COLO829 (cell line): ENCODE results near the gene AQP1.

Experiments
- DNase-seq: peaks from one replicate; pipeline ENCODE4 v3.0.0; 2012; ENCODE audit warnings: low spot score

AQP1 gene

GRCh38 chr7:30884881-30885280, 26.8 kb upstream of the AQP1 start:
- no peak for DNase-seq

- no peak for DNase-seq
Observed at GRCh38 chr7:30886608-30887011, 25.0 kb upstream of the AQP1 start.

GRCh38 chr7:30887464-30887872, 24.2 kb upstream of the AQP1 start:
- no peak for DNase-seq

- DNase-seq = no peak
Observed at GRCh38 chr7:30888747-30889146, 22.9 kb upstream of the AQP1 start.

- no peak for DNase-seq
Observed at GRCh38 chr7:30890226-30890625, 21.4 kb upstream of the AQP1 start.

GRCh38 chr7:30893357-30893756, 18.3 kb upstream of the AQP1 start:
- DNase-seq = no peak

GRCh38 chr7:30894009-30894408, 17.6 kb upstream of the AQP1 start:
- no peak for DNase-seq

- no peak for DNase-seq
Observed at GRCh38 chr7:30894866-30895605, 16.6 kb upstream of the AQP1 start.

GRCh38 chr7:30896036-30896435, 15.6 kb upstream of the AQP1 start:
- DNase-seq = no peak

GRCh38 chr7:30896783-30897637, 14.6 kb upstream of the AQP1 start:
- no peak for DNase-seq

GRCh38 chr7:30897770-30898169, 13.9 kb upstream of the AQP1 start:
- DNase-seq = no peak

GRCh38 chr7:30898411-30898810, 13.2 kb upstream of the AQP1 start:
- no peak for DNase-seq

GRCh38 chr7:30899066-30899465, 12.6 kb upstream of the AQP1 start:
- DNase-seq = no peak

GRCh38 chr7:30899630-30900029, 12.0 kb upstream of the AQP1 start:
- DNase-seq = no peak

GRCh38 chr7:30900053-30900452, 11.6 kb upstream of the AQP1 start:
- DNase-seq = no peak

- no peak for DNase-seq
Observed at GRCh38 chr7:30900803-30901362, 10.8 kb upstream of the AQP1 start.

GRCh38 chr7:30901856-30902255, 9.8 kb upstream of the AQP1 start:
- no peak for DNase-seq

GRCh38 chr7:30902466-30902865, 9.2 kb upstream of the AQP1 start:
- no peak for DNase-seq

- DNase-seq = no peak
Observed at GRCh38 chr7:30903146-30903545, 8.5 kb upstream of the AQP1 start.

GRCh38 chr7:30904561-30904960, 7.1 kb upstream of the AQP1 start:
- no peak for DNase-seq

GRCh38 chr7:30905078-30906012, 6.3 kb upstream of the AQP1 start:
- no peak for DNase-seq

GRCh38 chr7:30906014-30906413, 5.6 kb upstream of the AQP1 start:
- DNase-seq = no peak
